AG08395 (cell line): ENCODE measurements around the gene NAA80.

Experiments
- DNase-seq: peaks from one replicate; pipeline ENCODE4 v3.0.0; 2012; ENCODE audit warnings: mixed read lengths, low spot score

NAA80 gene

GRCh38 chr3:50298836-50299637 lies at the start of gene NAA80, which contains the start of gene HYAL3:
Gene NAA80 (minus strand): TSS chr3:50299405. CDS start chr3:50297463, 1,942 bp downstream.
Gene HYAL3 (minus strand): TSS chr3:50299405. CDS start chr3:50295602, 3,803 bp downstream.
- peak; percentile 100 for DNase-seq

GRCh38 chr3:50347187-50347813 lies 48.1 kb upstream of the NAA80 start:
- DNase-seq: peak; percentile 67

GRCh38 chr3:50345586-50346234 lies 46.5 kb upstream of the NAA80 start, which contains the start of gene ZMYND10:
Gene ZMYND10 (minus strand): TSS chr3:50345732. CDS start chr3:50345579, 153 bp downstream.
- peak; percentile 94 for DNase-seq

- no peak for DNase-seq
Observed at GRCh38 chr3:50345008-50345407, 45.8 kb upstream of the NAA80 start.

GRCh38 chr3:50342813-50343633 lies 43.8 kb upstream of the NAA80 start:
- no peak for DNase-seq

- no peak for DNase-seq
Observed at GRCh38 chr3:50341996-50342650, 42.9 kb upstream of the NAA80 start.

- DNase-seq: no peak
Observed at GRCh38 chr3:50341537-50341936, 42.3 kb upstream of the NAA80 start.

GRCh38 chr3:50340448-50341329 lies 41.5 kb upstream of the NAA80 start, which contains the start of gene RASSF1:
Gene RASSF1 (minus strand): TSS chr3:50340836. CDS start chr3:50340805, 31 bp downstream.
- peak; percentile 79 for DNase-seq

GRCh38 chr3:50340147-50340447 lies 40.9 kb upstream of the NAA80 start:
- no peak for DNase-seq

- peak; percentile 51 for DNase-seq
Observed at GRCh38 chr3:50339485-50340146, 40.4 kb upstream of the NAA80 start.

- no peak for DNase-seq
Observed at GRCh38 chr3:50338965-50339364, 39.8 kb upstream of the NAA80 start.

GRCh38 chr3:50337175-50337861 lies 38.1 kb upstream of the NAA80 start:
- peak; percentile 99 for DNase-seq

GRCh38 chr3:50336452-50337174 lies 37.4 kb upstream of the NAA80 start:
- DNase-seq: peak; percentile 33

GRCh38 chr3:50334339-50335075 lies 35.3 kb upstream of the NAA80 start:
- DNase-seq: no peak

- DNase-seq: peak; percentile 52
Observed at GRCh38 chr3:50333744-50334328, 34.6 kb upstream of the NAA80 start.

- no peak for DNase-seq
Observed at GRCh38 chr3:50331364-50331907, 32.2 kb upstream of the NAA80 start.

- no peak for DNase-seq
Observed at GRCh38 chr3:50330330-50330729, 31.1 kb upstream of the NAA80 start.
